ENCODE results near the gene CCDC190. TPM values are rescaled to one million over a fixed set of nuclear protein-coding genes. Genes with fewer than 3 reads are reported as not detected.

Gene CCDC190
- polyA plus RNA-seq, 1 of the 3 experiments (the other 2 are of a cell fraction): 0.21 TPM

DNA sequence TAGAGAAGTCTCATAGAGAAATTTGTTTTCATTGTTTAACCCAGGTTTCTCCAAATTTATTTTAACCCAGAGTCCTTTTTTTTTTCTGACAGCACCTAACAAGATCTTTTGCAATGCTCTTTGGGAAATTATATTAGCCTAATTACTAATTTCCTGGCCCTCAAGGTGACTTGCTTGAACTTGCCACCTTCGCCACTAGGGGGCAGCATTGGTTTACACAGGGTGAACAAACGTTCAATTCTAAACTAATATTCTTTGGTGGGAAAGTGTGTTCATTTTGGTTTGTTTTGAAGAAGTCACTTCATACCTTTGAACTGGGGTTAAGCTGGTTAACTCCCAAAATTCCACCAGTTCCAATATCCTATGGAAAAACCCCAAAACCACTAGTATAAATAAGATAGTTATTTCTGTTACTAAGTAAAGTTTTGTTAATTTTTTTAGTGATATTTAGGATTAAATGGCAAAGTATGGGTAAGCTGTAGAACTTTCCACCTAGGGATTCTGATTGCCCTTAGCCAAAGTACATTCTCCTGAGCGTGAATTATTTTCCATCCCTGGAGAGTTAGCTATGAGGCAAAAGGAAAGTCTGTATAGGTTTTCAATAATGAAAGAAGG lies 13.0 kb downstream of the CCDC190 start:
- ChIA-PET POLR2A (interaction anchor here (0.7 to 1.4 kb wide), 2 partner anchors 30 to 221 kb away, joined by 3 read pairs; partner anchors contain the start of gene RGS4), CTCF (interaction anchor here (0.6 to 6.5 kb wide), 43 partner anchors 10 to 511 kb away, joined by 3 to 85 read pairs (median 4); partner anchors contain the start of genes CCDC190, RGS4 and RGS5)
- H3K9ac ChIP-seq: no peak overlapping the region
- H3K4me2 ChIP-seq: no peak overlapping the region
- H3K4me3 ChIP-seq (ENCODE audit: low read depth in 2 of 2, low read length in 1 of 2): peak overlapping the region in 1 of 2 experiments; percentile 21; a peak in 1 of 4 replicates
- peaks cover 14 to 31% of the 10 kb centered on the region in 2 experiments for H3K4me1 ChIP-seq (ENCODE audit: control insufficient read depth in 1 of 2, insufficient read depth in 2 of 2, low read depth in 1 of 2, low read length in 1 of 2)
- TF ChIP-seq CHD2 (IDR thresholded peaks at IDR 0.05; ENCODE audit: low read length, partially characterized antibody) (no peak), MXI1 (IDR thresholded peaks at IDR 0.05; ENCODE audit: low read depth, low read length) (peak; percentile 27; the same call in 1 of the 2 replicates), NRF1 (IDR thresholded peaks at IDR 0.05; ENCODE audit: low read depth, low read length) (no peak), GATA2 (CRISPR knock-in tag; IDR thresholded peaks at IDR 0.05) (no peak), SMC3 (IDR thresholded peaks at IDR 0.05; ENCODE audit: low read depth, low read length) (peak; percentile 61), RAD21 (IDR thresholded peaks at IDR 0.05; ENCODE audit: low read length) (peak; percentile 90)
- TF ChIP-seq, protein P1, sequence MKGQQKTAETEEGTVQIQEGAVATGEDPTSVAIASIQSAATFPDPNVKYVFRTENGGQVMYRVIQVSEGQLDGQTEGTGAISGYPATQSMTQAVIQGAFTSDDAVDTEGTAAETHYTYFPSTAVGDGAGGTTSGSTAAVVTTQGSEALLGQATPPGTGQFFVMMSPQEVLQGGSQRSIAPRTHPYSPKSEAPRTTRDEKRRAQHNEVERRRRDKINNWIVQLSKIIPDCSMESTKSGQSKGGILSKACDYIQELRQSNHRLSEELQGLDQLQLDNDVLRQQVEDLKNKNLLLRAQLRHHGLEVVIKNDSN (IDR thresholded peaks at IDR 0.05; ENCODE audit: borderline replicate concordance, low read depth): no peak
- TF ChIP-seq, protein P2, sequence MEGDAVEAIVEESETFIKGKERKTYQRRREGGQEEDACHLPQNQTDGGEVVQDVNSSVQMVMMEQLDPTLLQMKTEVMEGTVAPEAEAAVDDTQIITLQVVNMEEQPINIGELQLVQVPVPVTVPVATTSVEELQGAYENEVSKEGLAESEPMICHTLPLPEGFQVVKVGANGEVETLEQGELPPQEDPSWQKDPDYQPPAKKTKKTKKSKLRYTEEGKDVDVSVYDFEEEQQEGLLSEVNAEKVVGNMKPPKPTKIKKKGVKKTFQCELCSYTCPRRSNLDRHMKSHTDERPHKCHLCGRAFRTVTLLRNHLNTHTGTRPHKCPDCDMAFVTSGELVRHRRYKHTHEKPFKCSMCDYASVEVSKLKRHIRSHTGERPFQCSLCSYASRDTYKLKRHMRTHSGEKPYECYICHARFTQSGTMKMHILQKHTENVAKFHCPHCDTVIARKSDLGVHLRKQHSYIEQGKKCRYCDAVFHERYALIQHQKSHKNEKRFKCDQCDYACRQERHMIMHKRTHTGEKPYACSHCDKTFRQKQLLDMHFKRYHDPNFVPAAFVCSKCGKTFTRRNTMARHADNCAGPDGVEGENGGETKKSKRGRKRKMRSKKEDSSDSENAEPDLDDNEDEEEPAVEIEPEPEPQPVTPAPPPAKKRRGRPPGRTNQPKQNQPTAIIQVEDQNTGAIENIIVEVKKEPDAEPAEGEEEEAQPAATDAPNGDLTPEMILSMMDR (IDR thresholded peaks at IDR 0.05): peak; percentile 98
- 5% methylated on average over 3 of the region's 3 CpGs for WGBS (ENCODE audit: low lambda C conversion rate)
- H3K27ac ChIP-seq (ENCODE audit: low read depth in 2 of 2, low read length in 1 of 2): no peak overlapping the region; a peak in 2 of 4 replicates
- H3K79me2 ChIP-seq (ENCODE audit: insufficient read depth): no peaks in the 10 kb centered on the region
- DNase-seq: peak; percentile 61
- peak overlapping the region; percentile 37 for H2AFZ ChIP-seq (ENCODE audit: low read depth)
- H3K9me3 ChIP-seq: no peaks in the 10 kb centered on the region
- H3K27me3 ChIP-seq (ENCODE audit: insufficient read depth): no peaks in the 10 kb centered on the region
- no peaks in the 10 kb centered on the region for H4K20me1 ChIP-seq (ENCODE audit: insufficient read depth)
- H3K9me2 ChIP-seq: no peaks in the 10 kb centered on the region
- peaks cover 10% of the 10 kb centered on the region for H3F3A ChIP-seq (replicated peaks; ENCODE audit: insufficient read depth)
- H3K36me3 ChIP-seq (replicated peaks in 1 of 2; ENCODE audit: control insufficient read depth in 1 of 2, insufficient read depth in 2 of 2, low read length in 1 of 2): no peaks in the 10 kb centered on the region

DNA sequence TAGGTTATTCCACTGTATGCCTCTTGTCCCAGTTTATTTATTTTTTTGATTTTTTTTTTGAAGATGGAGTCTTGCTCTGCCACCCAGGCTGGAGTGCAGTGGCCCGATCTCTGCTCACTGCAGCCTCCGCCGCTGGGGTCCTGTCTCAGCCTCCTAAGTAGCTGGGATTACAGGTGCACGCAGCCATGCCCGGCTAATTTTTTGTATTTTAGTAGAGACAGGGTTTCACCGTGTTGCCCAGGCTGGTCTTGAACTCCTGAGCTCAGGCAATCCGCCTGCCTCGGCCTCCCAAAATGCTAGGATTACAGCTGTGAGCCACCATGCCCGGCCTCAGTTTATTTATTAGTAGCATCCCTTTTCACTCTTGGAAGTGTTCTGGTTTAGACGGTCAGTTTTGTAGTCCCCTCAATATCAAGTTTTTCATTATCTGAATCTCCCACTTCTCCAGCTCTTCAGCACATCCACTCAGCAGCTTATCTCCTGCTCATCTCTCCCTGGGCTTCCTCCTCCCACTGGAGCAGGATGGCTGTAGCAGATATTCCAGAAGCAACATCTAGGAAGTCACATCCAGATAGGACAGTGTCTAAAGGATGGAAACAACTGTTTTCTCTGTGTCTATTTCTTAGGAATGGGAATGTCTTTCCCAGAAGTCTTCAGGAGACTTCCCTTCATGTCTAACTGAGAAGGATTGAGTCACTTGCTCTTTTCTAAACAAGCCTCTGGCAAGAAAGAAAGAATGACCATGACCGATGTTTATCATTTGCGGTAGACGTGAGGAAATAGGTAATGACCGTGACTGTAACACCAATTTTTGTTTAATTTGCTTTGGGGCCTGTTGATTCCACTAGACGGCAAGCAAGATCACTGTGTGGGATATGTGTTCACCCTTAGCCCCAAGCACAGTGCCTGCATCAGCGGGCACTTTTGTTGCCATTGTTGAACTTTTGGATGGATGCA lies 14.4 kb downstream of the CCDC190 start:
- no peaks in the 10 kb centered on the region for H4K20me1 ChIP-seq (ENCODE audit: insufficient read depth)
- peaks cover 10% of the 10 kb centered on the region for H3F3A ChIP-seq (replicated peaks; ENCODE audit: insufficient read depth)
- no peaks in the 10 kb centered on the region for H3K9me2 ChIP-seq
- no peaks in the 10 kb centered on the region for H3K27me3 ChIP-seq (ENCODE audit: insufficient read depth)
- H3K27ac ChIP-seq (ENCODE audit: low read depth in 2 of 2, low read length in 1 of 2): no peak overlapping the region
- ChIA-PET POLR2A (interaction anchor here (0.5 to 1.4 kb wide), 3 partner anchors 35 to 333 kb away, joined by 3 to 4 read pairs (median 3); partner anchors contain the start of gene RGS4), CTCF (interaction anchor here (0.9 to 6.5 kb wide), 8 partner anchors 10 to 513 kb away, joined by 3 to 85 read pairs (median 4); no protein-coding TSS in a partner anchor)
- H3K9me3 ChIP-seq: no peaks in the 10 kb centered on the region
- DNase-seq: no peak
- no peak overlapping the region for H2AFZ ChIP-seq (ENCODE audit: low read depth)
- WGBS (ENCODE audit: low lambda C conversion rate): 88% methylated on average over 16 of the region's 16 CpGs
- H3K4me3 ChIP-seq (ENCODE audit: low read depth in 2 of 2, low read length in 1 of 2): no peak overlapping the region
- H3K79me2 ChIP-seq (ENCODE audit: insufficient read depth): no peaks in the 10 kb centered on the region
- no peak overlapping the region for H3K4me2 ChIP-seq
- no peak overlapping the region for H3K9ac ChIP-seq
- H3K4me1 ChIP-seq (ENCODE audit: control insufficient read depth in 1 of 2, insufficient read depth in 2 of 2, low read depth in 1 of 2, low read length in 1 of 2): peaks cover 14 to 31% of the 10 kb centered on the region in 2 experiments
- no peaks in the 10 kb centered on the region for H3K36me3 ChIP-seq (replicated peaks in 1 of 2; ENCODE audit: control insufficient read depth in 1 of 2, insufficient read depth in 2 of 2, low read length in 1 of 2)
- no peak for TF ChIP-seq CHD2 (IDR thresholded peaks at IDR 0.05; ENCODE audit: low read length, partially characterized antibody)
- TF ChIP-seq, protein P1 (IDR thresholded peaks at IDR 0.05; ENCODE audit: borderline replicate concordance, low read depth): no peak
- TF ChIP-seq YY1 (IDR thresholded peaks at IDR 0.05; ENCODE audit: low read depth): no peak
- TF ChIP-seq, protein P3, sequence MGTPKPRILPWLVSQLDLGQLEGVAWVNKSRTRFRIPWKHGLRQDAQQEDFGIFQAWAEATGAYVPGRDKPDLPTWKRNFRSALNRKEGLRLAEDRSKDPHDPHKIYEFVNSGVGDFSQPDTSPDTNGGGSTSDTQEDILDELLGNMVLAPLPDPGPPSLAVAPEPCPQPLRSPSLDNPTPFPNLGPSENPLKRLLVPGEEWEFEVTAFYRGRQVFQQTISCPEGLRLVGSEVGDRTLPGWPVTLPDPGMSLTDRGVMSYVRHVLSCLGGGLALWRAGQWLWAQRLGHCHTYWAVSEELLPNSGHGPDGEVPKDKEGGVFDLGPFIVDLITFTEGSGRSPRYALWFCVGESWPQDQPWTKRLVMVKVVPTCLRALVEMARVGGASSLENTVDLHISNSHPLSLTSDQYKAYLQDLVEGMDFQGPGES (IDR thresholded peaks at IDR 0.05; ENCODE audit: low read depth, low read length): no peak
- no peak for TF ChIP-seq FOSL2 (IDR thresholded peaks at IDR 0.05; ENCODE audit: borderline replicate concordance, low read depth)
- no peak for TF ChIP-seq TEAD4 (IDR thresholded peaks at IDR 0.05; ENCODE audit: borderline replicate concordance, insufficient read depth)
- no peak for TF ChIP-seq NRF1 (IDR thresholded peaks at IDR 0.05; ENCODE audit: low read depth, low read length)
- TF ChIP-seq MEF2A (IDR thresholded peaks at IDR 0.05; ENCODE audit: borderline replicate concordance, low read depth): no peak
- no peak for TF ChIP-seq GABPA (IDR thresholded peaks at IDR 0.05; ENCODE audit: low read depth)
- TF ChIP-seq TAF1 (IDR thresholded peaks at IDR 0.05; ENCODE audit: borderline replicate concordance, low read depth, low read length): no peak
- TF ChIP-seq FOXJ3 (CRISPR knock-in tag; IDR thresholded peaks at IDR 0.05): no peak

Measured in SK-N-SH (cell line).